RWPE1 (cell line): Measurements from ENCODE around the gene G3BP1.

Experiments
- CTCF ChIA-PET: fragments of 350-600 bp; sonication (Branson Sonifier 250); formaldehyde crosslinking; extraction: SDS; loops from one replicate; lab custom pipeline; 2021; lab: Yijun Ruan, JAX
- POLR2A ChIA-PET: fragments of 400-600 bp; formaldehyde crosslinking; extraction: SDS; loops from one replicate; lab custom pipeline; 2020; ENCODE audit warnings: antibody characterized with exemption; ENCODE audit not compliant: low non-redundant PET; lab: Yijun Ruan, JAX
- DNase-seq: peaks from one replicate; pipeline ENCODE4 v3.0.0; 2012; ENCODE audit warnings: low spot score
- H3K27ac ChIP-seq: fragments of 450-650 bp; 2 replicates; pipeline ENCODE4 v1.5.1; 2017
- CTCF ChIP-seq: fragments of 450-650 bp; conservative IDR thresholded peaks from 2 replicates; pipeline ENCODE4 v1.5.1; 2017; ENCODE audit warnings: low read depth, mild to moderate bottlenecking

The G3BP1 gene

GRCh38 chr5:151811593-151812321 is 40.0 kb downstream of the G3BP1 start:
- TF ChIP-seq CTCF, result no peak
- DNase-seq, result no peak
- POLR2A ChIA-PET, result no interaction called here
- no peak overlapping the region for H3K27ac ChIP-seq
- CTCF ChIA-PET, result no interaction called here

- no peak for DNase-seq
- CTCF ChIA-PET, result interaction anchor here (0.8 kb wide), 1 partner anchor 15 kb away, joined by 3 read pairs; no protein-coding TSS in a partner anchor
- no peak for TF ChIP-seq CTCF
- POLR2A ChIA-PET, result no interaction called here
- H3K27ac ChIP-seq, result no peak overlapping the region
Measured at GRCh38 chr5:151812757-151813309, 41.1 kb downstream of the G3BP1 start.

GRCh38 chr5:151815051-151815450 is 43.3 kb downstream of the G3BP1 start:
- ChIA-PET POLR2A (no interaction called here), CTCF (interaction anchor here (0.6 kb wide), 1 partner anchor 28 kb away, joined by 3 read pairs; no protein-coding TSS in a partner anchor)
- no peak for DNase-seq
- no peak overlapping the region for H3K27ac ChIP-seq
- TF ChIP-seq CTCF, result no peak

GRCh38 chr5:151819830-151820229 is 48.1 kb downstream of the G3BP1 start:
- H3K27ac ChIP-seq, result no peak overlapping the region
- ChIA-PET CTCF (interaction anchor here (2.0 kb wide), 1 partner anchor 324 kb away, joined by 12 read pairs; no protein-coding TSS in a partner anchor), POLR2A (no interaction called here)
- no peak for DNase-seq
- TF ChIP-seq CTCF, result no peak

GRCh38 chr5:151820271-151820670 is 48.5 kb downstream of the G3BP1 start:
- no peak for TF ChIP-seq CTCF
- DNase-seq, result no peak
- ChIA-PET POLR2A (no interaction called here), CTCF (no interaction called here)
- no peak overlapping the region for H3K27ac ChIP-seq

- CTCF ChIA-PET, result no interaction called here
- TF ChIP-seq CTCF, result no peak
- H3K27ac ChIP-seq, result no peak overlapping the region
- DNase-seq, result no peak
- POLR2A ChIA-PET, result no interaction called here
Measured at GRCh38 chr5:151820903-151821302, 49.1 kb downstream of the G3BP1 start.
